SKM-1 treated with dmso at 0.1 percent for 144 hours (cell line): ENCODE results near the gene STRADA.
"Not testable (repeated sequence)": the region's sequence is repeated elsewhere in the genome, so short reads cannot be mapped to it uniquely, and the experiment has no call there.

Source experiments
- DNase-seq: peaks from one replicate; lab custom pipeline; 2025; ENCODE audit not compliant: unreplicated experiment; lab: John Stamatoyannopoulos, UW

STRADA gene

DNA sequence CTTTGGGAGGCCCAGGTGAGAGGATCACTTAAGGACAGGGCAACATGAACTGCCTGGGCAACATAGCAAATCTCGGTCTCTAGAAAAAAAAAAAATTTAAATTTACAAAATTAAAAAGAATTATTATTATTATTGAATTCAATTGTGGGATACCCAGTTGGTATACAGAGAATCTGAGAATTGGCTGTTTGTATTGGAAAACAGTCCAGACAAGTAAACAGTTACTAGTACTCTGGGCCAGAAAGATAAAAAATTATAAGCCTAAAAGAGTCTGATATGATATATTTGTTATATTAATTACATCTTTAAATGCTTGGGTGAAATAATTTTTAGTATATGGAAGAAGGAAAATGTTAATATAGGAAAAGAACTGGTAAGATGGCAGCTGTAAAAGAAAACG is 16.8 kb upstream of the STRADA start:
- DNase-seq, result no peak

DNA sequence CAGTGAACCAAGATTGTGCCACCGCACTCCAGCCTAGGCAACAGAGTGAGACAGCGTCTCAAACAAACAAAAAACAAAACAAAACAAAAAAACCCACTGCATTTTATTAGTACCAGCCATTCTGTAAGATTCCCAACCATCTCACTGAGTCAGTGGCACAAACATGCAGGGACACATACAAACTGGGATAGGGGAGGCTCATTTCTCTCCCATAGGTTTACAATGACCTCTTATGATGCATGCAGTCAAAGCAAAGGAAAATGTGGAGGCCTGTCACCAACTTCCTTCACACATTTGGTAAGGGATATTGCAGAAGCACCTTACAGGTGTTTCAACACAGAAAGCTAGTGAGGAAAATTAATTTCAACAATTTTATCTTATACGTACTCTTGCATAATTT is 12.4 kb upstream of the STRADA start:
- DNase-seq, result no peak

DNA sequence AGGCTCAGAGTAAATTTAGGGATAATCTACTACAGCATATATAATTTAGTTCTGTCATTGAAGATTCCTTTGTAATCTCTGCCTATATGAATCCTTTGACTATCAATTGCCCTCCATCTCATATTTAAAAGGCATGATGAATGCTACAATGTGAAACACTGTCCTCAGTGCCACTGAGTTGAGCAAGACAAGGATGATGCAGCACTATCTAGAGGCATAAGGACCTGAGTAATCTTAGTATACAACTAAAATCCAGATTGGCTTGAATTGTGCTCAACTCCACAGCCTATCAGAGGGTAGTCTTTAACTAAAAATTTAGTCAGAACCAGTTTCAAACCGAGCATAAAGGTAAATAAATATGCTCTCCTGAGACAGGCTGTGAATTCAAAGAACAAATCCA is 11.6 kb upstream of the STRADA start:
- no peak for DNase-seq

DNA sequence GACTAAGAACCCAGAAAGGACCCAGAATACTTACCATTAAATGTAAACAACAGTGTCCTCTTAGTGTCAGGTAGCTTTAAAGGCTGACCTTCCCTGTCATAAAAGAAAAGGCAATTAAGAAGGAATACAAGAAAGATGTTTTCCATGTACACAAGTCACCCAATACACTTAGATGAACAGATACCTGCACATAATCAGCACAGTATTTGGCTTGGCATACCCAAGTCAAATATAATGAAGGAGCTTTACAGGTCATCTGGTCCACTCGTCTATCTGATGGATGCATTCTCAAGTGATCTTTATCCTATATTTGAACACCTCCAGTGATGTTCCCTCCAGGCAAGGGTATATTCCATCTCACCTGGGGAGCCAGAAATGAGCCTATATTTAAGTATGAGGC is 11.1 kb upstream of the STRADA start:
- no peak for DNase-seq

DNA sequence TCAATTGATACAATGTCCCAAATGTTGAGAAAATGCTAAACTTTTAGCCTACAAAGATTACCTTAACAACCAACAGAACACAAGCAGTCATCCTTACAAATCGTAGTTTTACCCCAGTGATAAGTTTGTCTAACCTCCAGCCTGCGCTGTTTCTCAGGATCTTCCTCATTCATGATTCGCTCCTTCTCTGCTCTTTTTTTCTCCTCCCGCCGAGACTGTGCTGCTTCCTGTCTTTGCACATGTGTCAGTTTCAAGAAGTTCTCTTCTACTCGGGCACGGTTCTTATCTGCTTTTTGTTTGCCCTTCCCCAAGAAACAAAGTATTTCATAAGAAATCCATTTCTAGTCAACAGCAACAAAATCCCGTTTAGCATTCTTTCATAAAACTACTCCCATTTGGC is 10.2 kb upstream of the STRADA start:
- no peak for DNase-seq

DNA sequence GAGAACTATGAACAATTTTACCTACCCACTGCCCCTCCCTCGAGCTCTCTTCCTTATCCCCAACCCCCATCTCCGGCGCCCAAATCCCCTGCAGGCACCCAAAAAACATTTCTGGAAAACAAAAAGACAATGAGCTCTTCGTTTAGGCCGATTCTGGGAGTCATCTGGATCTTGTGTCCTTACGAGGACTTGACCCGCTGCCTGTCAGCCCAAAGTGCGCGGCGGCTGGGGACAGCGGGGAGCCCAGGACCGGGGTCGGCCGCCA is 524 bp downstream of the STRADA start:
- DNase-seq, result peak; percentile 48

DNA sequence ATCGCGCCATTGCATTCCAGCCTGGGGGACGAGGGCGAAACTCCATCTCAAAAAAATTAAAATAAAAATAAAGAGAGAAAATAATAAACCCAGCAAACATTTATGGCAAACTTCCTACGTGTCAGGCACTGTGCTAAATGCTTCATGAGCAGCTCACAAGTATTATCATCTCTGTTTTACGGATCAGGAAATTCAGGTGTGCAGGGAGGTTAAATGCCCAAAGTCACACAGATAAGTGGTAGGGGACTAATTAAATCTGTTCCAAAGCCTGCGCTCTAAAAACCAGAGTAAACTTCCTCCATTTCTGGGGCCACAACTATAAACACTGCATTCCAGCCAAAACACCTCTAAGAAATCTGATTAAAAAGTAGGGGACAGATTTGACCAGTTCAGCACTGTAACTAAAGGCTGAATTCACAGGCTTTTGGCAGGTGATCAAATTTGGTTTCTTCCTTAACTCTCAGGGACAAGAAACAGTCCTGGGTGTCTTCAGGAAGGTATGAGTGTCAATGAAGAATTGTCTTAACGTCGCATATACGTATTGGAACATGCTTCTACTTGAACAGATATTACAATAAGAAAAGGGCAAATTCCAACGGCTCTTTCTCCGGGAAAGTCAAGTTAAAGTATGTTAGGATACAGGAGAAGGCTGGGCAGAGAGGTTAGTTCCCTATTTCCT is 996 bp downstream of the STRADA start:
- DNase-seq, result no peak

DNA sequence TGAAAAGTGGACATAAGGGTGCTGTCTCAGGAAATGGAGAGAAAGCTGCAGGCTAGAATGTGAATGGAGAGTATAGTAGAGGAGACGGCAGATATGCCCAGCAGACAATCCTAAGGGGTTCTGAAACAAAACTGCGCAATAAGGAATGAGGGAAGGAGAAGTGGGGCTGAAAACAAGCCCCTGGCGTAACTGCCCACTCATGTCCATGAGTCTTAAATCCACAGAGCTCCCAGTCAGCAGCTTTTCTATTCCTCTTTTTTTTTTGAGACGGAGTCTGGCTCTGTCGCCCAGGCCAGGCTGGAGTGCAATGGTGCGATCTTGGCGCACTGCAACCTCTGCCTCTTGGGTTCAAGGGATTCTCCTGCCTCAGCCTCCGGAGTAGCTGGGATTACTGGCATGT is 5.9 kb downstream of the STRADA start:
- DNase-seq, result no peak

DNA sequence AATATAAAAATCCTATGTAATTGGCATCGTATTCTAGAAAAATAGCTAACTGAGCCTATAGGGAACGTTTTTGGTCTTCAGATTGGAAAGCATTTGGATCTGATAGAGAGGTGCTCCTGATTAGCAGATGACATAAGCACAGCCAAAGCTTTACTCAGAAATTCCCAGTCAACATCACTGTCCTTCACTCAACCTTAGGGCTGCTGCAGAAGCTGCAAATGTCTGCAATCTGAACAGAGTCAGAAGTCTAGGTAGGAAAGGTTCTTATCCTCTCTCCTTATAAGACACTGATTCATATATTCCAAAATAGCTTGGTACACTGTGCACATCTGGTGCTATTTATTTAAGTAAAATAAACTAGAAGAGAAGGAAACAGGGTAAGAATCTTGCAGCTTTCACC is 19.2 kb downstream of the STRADA start:
- DNase-seq, result no peak

DNA sequence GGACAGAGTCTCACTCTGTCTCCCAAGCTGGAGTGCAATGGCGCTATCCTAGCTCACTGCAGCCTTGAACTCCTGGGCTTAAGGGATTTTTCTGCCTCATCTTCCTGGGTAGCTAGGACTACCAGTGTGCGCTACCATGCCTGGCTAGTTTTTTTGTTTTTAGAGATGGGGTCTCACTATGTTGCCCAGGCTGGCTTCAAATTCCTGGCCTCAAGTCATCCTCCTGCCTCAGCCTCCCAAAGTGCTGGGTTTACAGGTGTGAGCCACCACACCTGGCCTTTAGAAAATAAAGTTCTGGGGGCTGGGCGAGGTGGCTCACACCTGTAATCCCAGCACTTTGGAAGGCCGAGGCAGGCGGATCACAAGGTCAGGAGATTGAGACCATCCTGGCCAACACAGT is 21.4 kb downstream of the STRADA start:
- DNase-seq, result not testable (repeated sequence)

DNA sequence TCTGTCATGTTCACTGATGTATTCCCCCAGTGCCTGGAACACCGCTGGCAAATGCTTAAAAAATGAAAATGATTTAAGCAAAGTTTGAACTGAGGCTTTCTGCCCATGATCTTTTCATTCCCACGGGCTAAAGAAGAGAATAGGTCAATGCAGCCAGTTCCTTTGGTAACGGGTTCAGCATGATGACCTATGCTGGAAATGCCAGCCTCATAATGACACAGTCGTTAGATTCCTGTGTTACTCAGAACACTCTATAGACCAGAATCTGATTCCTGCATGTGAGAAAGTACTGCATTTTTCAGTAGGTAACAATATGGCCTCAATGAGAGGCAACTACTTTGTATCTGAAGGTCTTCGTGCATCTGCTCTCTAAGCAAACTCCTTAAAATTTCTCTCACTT is 22.6 kb downstream of the STRADA start:
- no peak for DNase-seq

DNA sequence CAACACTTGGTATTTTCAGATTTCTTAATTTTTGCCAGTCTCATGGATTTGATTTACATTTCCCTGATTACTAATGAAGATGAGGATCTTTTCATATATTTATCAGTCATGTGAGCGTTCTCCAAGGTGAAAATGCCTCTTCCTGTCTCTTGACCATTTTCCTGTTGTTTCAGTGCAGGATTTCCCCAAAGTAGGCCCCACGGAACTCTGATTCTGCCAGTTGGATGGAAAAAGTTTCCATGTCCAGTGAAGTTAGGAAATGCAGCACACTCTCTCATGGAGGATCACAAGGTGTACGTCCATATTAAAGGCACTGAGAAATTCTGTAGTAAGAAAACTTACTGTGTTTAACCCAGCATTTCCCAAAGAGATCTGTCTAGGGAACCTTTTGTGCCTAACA is 25.2 kb downstream of the STRADA start:
- DNase-seq, result no peak

DNA sequence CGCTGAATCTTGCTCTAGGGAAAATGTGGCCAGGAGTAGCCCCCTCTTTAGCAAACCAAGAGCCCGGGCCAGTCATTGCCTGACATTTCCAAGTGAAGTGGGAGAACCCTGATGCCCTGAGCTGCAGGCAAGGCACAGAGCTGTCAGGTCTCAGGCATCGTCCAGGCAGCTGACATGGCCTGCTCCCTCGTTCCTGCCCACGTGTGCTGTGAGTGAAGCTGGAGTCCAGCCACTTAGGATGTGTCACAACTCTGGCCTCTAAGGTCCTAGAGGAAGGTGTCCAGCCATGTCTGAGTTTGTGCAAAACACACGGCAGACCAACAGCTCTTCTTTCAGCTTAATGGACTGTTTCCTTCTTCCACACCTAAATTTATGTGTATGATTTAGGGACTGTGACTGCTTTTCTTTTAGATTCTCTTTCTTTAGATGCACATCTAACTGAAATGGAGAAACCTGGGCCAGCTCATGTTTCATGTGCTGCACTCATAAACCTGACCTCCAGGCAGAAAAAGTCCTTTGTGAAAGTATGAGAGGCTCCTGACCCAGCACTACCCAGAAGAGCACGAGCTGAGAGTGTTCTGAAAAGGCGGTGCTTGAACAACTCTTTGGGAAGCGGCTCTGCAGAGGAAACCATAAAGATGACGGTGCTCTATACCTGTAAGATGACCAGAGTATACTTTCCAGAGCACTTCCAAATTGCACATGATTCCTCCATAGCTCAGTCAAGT is 26.9 kb downstream of the STRADA start:
- DNase-seq, result no peak

DNA sequence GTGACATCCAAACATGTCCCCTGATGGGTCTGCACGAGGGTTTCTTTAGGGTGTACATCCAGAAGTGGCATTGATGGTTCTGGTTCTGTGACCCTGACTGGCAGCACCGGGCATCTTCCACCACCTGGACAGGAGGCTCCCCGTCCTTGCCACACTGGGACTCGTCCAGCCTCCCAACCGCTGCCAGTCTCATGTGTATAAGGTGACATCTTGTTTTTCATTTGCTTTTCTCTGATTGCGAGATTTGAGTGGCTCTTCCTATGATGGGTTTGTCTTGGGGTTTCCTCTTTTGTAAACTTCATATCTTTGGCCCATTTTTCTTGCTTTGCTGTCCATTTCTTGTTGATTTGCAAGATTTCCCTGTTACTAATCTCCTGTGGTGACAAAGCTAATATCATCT is 32.5 kb downstream of the STRADA start:
- no peak for DNase-seq

DNA sequence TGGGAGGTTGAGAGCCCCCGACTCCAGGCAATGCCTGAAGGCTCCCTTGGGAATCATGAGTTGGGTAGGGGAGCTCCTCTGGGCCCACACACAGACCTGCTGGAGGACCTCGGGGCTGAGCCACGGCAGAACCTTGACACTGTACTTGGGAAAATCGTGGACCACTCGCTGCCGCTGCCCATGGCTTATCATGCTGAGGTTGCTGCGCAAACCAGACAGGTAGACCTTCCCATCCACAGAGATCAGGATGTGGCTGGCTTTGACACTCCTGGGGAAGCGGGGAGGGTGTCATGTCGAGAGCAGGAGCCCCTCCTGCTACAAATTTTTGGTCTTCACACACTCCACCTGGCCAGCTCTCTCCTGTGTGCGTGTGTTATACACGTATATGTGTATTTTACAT is 34.4 kb downstream of the STRADA start:
- DNase-seq, result no peak

DNA sequence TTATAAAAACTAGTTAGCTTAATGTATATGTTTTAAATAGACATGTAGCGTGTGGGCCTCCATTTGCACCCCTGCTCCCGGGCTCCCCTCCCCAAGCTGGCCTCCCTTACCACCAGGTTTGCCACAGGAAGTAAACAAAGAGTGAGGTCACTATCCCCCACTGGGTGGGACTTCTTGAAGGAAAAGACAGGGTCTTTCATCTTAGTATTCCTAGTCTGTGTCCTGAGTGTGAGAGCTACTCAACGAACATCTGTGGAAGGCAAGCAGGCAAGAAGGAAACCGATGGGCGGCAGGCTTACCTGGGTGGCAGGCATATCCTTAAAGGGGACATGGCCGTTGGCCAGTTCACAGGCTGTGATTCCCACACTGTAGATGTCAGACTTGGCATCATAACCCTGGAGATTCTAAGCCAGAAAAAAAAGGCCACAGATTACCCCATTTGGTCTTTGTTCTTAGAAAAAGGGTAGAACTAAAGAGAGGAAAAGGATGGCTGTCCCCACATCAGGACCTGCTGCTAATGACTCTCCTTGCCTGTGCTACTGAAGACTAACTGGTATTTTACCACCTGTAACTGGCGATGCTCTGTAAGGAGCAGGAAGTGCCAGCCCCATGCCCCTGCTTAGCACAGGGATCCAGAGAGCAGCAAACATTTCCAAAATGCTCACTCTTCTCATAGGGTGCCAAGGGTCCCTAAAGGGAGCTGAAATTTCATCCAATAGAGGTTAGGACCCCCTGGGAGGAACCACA is 35.1 kb downstream of the STRADA start:
- DNase-seq, result no peak

DNA sequence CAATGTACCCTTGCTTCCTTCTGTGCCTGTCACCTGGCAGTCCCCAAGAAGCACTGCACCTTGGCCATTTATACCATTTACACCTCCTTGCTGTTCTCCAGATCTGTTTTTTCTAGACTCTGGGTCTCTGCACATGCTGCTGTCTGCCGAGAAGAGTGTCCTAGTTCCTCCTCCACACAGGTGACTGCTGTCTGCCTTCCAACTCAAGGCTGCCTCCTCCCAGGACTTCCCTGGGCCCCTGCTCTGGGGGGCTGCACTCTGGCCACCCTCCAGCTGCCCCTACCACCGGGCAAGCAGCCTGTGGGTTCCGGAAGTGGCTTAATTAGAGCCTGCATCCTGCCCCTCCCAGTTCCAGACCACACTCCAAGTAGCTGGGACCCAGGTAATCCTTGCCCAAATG is 35.9 kb downstream of the STRADA start:
- no peak for DNase-seq

DNA sequence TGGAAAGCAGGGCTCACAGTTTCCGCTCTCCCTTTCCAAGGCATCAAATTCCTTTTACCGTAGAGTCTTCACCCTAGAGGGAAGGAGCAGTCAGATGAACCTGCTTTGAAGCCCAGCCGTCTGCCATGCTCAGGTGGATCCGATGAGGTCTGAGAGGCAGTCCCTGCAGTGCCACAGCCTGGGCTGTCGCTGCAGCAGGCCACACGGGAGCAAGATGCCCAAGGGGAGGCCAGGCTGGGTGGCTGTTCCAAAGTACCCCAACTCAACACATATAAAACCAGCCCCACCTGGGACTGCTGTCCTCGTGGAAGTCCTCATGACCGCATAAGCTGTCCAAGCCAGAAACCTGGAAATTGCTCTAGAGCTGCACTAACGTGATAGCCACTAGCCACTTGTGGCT is 36.8 kb downstream of the STRADA start:
- DNase-seq, result no peak

DNA sequence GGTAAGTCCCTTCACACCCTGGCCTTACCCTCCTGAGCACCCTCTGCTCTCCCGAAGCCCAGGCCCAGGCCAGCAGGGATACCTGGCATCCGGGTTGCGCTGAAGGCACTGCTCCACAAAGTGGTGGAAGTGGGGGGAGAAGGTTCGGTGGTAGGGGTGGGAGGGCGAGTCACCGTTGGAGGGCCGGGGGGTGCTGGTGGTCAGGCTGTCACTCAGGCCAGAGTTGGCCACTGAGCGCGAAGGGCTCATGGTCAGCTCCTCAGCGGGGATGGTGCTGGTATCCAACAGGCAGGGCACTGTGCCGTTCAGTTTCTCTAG is 37.4 kb downstream of the STRADA start:
- no peak for DNase-seq

DNA sequence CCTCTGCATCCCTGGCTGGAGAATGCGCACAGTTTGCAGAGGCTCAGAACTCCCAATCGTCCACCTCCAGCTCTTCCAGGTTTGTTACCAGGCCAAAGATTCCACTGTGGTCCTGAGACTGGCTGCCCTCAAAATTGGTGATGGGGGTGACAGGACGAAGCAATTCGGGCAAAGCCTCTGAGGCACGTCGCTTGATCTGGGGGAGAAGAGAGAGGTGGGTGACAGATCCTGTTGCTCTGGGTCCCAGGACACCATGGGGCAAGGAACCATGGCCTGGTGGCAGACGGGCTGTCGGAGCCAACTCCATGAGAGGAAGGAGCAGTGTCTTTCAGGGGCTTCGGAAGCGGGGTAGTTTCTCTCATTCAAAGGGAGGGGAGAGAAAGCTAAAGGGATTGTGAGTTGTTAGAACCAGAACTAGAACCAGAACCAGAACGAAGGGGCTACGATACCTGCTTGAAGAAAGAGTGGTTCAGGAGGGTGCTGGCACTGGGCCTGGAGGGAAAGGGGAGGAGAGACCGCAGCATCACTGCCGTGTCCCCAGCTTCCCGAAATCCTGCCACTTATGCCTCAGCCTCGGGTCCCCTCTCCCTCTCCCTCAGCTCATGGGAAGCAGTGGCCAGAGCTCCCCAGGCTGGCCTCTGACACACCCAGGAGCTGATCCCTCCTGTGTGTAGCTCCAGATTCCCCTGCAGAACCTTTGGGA is 37.9 kb downstream of the STRADA start:
- DNase-seq, result no peak

DNA sequence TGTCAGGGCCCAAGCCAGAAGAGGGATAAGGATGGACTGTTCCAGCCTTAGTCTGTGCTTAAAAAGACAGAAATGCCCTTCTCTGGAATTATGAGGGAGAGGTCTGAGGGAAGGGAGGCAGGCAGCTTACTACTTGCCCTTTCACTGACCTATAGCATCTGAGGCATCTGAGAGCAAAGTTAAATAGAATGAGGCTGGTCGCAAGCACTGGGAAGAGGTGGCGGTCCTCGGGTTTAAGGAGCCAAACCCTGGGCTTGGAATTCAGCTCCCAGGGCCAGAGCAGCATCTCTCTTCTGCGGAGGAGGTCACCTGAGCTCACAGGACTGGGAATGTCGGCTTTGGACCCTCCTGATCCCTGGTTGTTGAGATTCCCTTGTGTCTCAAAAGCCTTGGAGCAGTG is 38.6 kb downstream of the STRADA start:
- DNase-seq, result no peak

DNA sequence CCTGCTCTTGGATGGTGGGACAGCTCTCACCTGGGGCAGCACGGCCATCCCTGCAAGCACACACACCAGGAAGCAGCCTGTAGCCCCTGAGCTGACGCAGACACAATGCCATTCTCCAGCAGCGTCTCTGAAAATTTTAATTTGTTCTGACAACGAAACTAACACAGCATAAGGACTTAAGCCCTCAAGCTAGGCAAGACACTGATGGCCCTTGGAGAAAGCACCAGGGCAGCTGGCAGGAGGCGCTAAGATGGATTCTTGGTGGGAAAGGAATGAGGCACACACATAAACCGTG is 38.9 kb downstream of the STRADA start:
- DNase-seq, result no peak
